OCI-LY1 (cell line): ENCODE results near the gene FAM193B.

ENCODE experiments used
- EZH2 ChIP-seq: fragments of 200-600 bp; sonication (generic), shearing (Covaris generic); IDR thresholded peaks from 2 replicates; pipeline ENCODE4 v1.8.0; 2017; ENCODE audit warnings: borderline replicate concordance, mixed run types, mild to moderate bottlenecking, antibody characterized with exemption, low read length, moderate library complexity, mixed read lengths
- TF ChIP-seq, protein P1 (sequence below): fragments of 200-600 bp; sonication (generic), shearing (Covaris generic); IDR thresholded peaks from 2 replicates; pipeline ENCODE4 v1.5.1; 2017; ENCODE audit warnings: mild to moderate bottlenecking, antibody characterized with exemption, low read length, moderate library complexity, mixed read lengths

DNA sequence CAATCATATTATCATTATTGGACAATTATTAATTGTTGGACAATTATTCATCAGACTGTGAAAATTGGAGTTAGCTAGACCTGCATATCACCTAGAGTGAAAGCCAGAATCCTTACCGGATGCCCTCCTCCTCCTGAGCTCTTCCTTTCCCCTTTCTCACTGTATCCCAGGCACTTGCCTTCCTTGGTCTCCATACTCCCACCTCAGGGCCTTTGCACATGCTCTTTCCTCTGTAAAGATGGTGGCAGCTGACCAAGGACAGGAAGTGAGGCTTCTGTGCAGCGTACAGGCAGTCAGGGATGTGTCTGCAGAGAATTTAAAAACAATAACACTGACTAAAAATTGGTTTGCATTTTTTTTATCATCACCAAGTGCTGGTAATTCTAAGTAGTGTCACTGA lies 15.5 kb upstream of the FAM193B start:
- TF ChIP-seq, protein P1, sequence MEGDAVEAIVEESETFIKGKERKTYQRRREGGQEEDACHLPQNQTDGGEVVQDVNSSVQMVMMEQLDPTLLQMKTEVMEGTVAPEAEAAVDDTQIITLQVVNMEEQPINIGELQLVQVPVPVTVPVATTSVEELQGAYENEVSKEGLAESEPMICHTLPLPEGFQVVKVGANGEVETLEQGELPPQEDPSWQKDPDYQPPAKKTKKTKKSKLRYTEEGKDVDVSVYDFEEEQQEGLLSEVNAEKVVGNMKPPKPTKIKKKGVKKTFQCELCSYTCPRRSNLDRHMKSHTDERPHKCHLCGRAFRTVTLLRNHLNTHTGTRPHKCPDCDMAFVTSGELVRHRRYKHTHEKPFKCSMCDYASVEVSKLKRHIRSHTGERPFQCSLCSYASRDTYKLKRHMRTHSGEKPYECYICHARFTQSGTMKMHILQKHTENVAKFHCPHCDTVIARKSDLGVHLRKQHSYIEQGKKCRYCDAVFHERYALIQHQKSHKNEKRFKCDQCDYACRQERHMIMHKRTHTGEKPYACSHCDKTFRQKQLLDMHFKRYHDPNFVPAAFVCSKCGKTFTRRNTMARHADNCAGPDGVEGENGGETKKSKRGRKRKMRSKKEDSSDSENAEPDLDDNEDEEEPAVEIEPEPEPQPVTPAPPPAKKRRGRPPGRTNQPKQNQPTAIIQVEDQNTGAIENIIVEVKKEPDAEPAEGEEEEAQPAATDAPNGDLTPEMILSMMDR: no peak
- TF ChIP-seq EZH2: no peak
